HepG2 (cell line): ENCODE data around the gene RPSA. TPM values are rescaled to one million over a fixed set of nuclear protein-coding genes. Genes with fewer than 3 reads are reported as not detected.

Experiments
- EP300 ChIP-seq, 3 experiments: sonication (generic) in 1 of 3; formaldehyde crosslinking in 1 of 3; IDR thresholded peaks; 2 replicates each; pipeline versions ENCODE4 v1.5.1 to v1.6.1; 2011 to 2020; ENCODE audit warnings: low read depth in 2 of 3, low read length in 2 of 3, borderline replicate concordance in 1 of 3, improper control_type of control experiment in 1 of 3, mild to moderate bottlenecking in 1 of 3, missing genetic modification reagents in 1 of 3, moderate library complexity in 1 of 3
- FOXC1 ChIP-seq: sonication (generic); formaldehyde crosslinking; IDR thresholded peaks from 2 replicates; pipeline ENCODE4 v1.8.0; 2022; ENCODE audit warnings: mild to moderate bottlenecking, missing genetic modification reagents, borderline replicate concordance
- GATA4 ChIP-seq: sonication (generic); IDR thresholded peaks from 2 replicates; pipeline ENCODE4 v1.6.1; 2016; ENCODE audit warnings: antibody characterized with exemption, low read depth, borderline replicate concordance
- NFYB ChIP-seq: sonication (generic); formaldehyde crosslinking; IDR thresholded peaks from 2 replicates; pipeline ENCODE4 v1.4.0; 2020; ENCODE audit warnings: missing genetic modification reagents
- NR0B2 ChIP-seq: sonication (generic); formaldehyde crosslinking; IDR thresholded peaks from 2 replicates; pipeline ENCODE4 v1.4.0; 2020; ENCODE audit warnings: mild to moderate bottlenecking, missing genetic modification reagents
- RXRB ChIP-seq: IDR thresholded peaks from 2 replicates; pipeline ENCODE4 v1.6.1; 2016; ENCODE audit warnings: borderline replicate concordance, missing genetic modification reagents, missing compliant biosample characterization
- SRSF1 ChIP-seq: fragments of 200-400 bp; formaldehyde crosslinking; optimal IDR thresholded peaks from 2 replicates; pipeline ENCODE3; 2017; ENCODE audit warnings: mild to moderate bottlenecking, low read depth, low read length, moderate library complexity
- SRSF4 ChIP-seq: fragments of 200-400 bp; formaldehyde crosslinking; IDR thresholded peaks from one replicate; pipeline ENCODE4 v1.6.1; 2018; ENCODE audit warnings: mild to moderate bottlenecking, low read depth, low read length, moderate library complexity; ENCODE audit not compliant: poor library complexity, severe bottlenecking
- ZHX2 ChIP-seq, 2 experiments: sonication (generic) in 1 of 2; formaldehyde crosslinking in 1 of 2; IDR thresholded peaks; 2 replicates each; pipeline versions ENCODE4 v1.6.1 to v1.9.0; 2014 to 2022; ENCODE audit warnings: antibody characterized with exemption in 1 of 2, borderline replicate concordance in 1 of 2, inconsistent platforms in 1 of 2, low read depth in 1 of 2, missing genetic modification reagents in 1 of 2
- ZNF138 ChIP-seq: sonication (generic); formaldehyde crosslinking; IDR thresholded peaks from 2 replicates; pipeline ENCODE4 v1.5.0; 2020; ENCODE audit warnings: mild to moderate bottlenecking, low read depth, missing genetic modification reagents
- ZNF263 ChIP-seq: sonication (generic); formaldehyde crosslinking; IDR thresholded peaks from 2 replicates; pipeline ENCODE4 v1.4.0; 2020; ENCODE audit warnings: missing genetic modification reagents
- ZNF354B ChIP-seq: sonication (generic); formaldehyde crosslinking; IDR thresholded peaks from 2 replicates; pipeline ENCODE4 v1.8.0; 2022; ENCODE audit warnings: mild to moderate bottlenecking, missing genetic modification reagents
- polyA plus RNA-seq, 8 experiments: library from polyadenylated mRNA; depleted of rRNA in 3 of 8; stranded (reverse) in 7 of 8; unstranded in 1 of 8; fragments of >200 nt; fragmentation: Illumina TruSeq in 4 of 8; extraction: Trizol in 4 of 8; gene quantifications; 2 replicates each; pipeline versions ENCODE4 v1.2.1 to v1.2.3, GENCODE V29; 2011 to 2016; ENCODE audit warnings: low read depth in 4 of 8, missing spikeins in 1 of 8, mixed read lengths in 1 of 8; ENCODE audit not compliant: insufficient read depth in 1 of 8
- total RNA-seq, 5 experiments: library from RNA; depleted of rRNA; stranded (reverse); fragments of >200 nt; fragmentation: Illumina TruSeq; extraction: Trizol; gene quantifications; 2 replicates each; pipeline ENCODE4 v1.2.3, GENCODE V29; 2016; ENCODE audit warnings: low read depth in 1 of 5
- TF ChIP-seq, protein P1 (sequence below): sonication (generic); formaldehyde crosslinking; IDR thresholded peaks from 2 replicates; pipeline ENCODE4 v1.9.0; 2022; ENCODE audit warnings: low read depth, missing genetic modification reagents
- TF ChIP-seq, protein P2 (sequence below): sonication (generic); formaldehyde crosslinking; IDR thresholded peaks from 2 replicates; pipeline ENCODE4 v1.5.0; 2020; ENCODE audit warnings: mild to moderate bottlenecking, missing genetic modification reagents, borderline replicate concordance

The RPSA gene
- total and polyA plus RNA-seq, 2 of the 13 experiments (the other 11 are each of a cell fraction or from before 2014, with no cell fraction given) = 1,683 to 3,226 TPM

DNA sequence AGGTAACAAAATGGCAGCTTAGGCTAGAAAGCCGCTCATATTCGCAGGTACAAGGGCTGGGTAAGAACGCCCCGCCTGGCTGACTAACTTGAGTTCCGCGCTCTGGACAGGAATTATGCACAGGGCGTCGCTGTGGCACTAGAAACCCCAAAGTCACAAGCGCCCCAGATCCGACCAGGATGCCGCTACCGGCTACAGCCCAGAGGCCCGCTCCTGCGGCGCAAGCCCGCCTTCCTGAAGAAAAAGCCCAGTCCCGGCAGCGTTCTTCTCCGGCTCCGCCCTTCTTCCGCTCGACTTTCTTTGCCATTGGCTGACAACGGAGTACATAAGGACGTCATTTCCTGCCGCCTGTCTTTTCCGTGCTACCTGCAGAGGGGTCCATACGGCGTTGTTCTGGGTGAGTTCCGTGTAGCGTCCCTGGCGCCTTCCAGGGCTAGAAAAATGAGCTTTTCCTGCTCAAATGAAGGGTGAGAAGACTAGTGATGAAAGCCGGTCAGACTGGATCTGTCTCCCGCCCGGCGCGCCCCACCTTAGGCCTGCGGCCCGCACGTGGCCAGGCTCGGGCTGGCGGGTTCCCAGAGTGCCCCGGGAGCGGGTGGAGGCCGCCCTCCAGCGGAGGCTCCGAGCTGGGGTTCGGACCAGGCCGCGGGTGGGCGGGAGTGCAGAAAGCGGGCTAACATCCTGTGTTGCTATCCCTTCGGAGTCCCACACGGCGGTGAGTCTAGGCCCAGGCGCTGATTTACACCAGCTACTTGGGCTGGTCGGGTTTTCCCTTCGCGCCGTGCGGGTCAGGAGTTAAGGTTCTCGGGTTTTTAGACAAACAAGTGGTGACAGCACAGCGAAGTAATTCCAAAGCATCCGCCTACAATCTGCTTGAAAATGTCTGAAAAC lies at the start of gene RPSA (continued):
- TF ChIP-seq GATA4 = peak; percentile 63; the same call in 1 of the 2 replicates
- peak; percentile 86 for TF ChIP-seq NFYB (CRISPR knock-in tag)
- peak; percentile 88 for TF ChIP-seq ZNF138 (CRISPR knock-in tag)
- peak; percentile 81 for TF ChIP-seq SRSF1
- TF ChIP-seq RXRB (CRISPR knock-in tag) = peak; percentile 56
- TF ChIP-seq ZNF263 (CRISPR knock-in tag) = peak; percentile 65; the same call in 1 of the 2 replicates
- peak; percentile 92 for TF ChIP-seq FOXC1 (CRISPR knock-in tag)
- TF ChIP-seq ZNF354B (CRISPR knock-in tag) = 0 out of 2 replicates have a peak, but pooled peaks have one; percentile 79
- TF ChIP-seq SRSF4 = no peak
- TF ChIP-seq, protein P1, sequence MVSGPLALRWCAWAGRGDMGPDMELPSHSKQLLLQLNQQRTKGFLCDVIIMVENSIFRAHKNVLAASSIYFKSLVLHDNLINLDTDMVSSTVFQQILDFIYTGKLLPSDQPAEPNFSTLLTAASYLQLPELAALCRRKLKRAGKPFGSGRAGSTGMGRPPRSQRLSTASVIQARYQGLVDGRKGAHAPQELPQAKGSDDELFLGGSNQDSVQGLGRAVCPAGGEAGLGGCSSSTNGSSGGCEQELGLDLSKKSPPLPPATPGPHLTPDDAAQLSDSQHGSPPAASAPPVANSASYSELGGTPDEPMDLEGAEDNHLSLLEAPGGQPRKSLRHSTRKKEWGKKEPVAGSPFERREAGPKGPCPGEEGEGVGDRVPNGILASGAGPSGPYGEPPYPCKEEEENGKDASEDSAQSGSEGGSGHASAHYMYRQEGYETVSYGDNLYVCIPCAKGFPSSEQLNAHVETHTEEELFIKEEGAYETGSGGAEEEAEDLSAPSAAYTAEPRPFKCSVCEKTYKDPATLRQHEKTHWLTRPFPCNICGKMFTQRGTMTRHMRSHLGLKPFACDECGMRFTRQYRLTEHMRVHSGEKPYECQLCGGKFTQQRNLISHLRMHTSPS (CRISPR knock-in tag) = peak; percentile 54; the same call in 1 of the 2 replicates
- TF ChIP-seq, protein P2, sequence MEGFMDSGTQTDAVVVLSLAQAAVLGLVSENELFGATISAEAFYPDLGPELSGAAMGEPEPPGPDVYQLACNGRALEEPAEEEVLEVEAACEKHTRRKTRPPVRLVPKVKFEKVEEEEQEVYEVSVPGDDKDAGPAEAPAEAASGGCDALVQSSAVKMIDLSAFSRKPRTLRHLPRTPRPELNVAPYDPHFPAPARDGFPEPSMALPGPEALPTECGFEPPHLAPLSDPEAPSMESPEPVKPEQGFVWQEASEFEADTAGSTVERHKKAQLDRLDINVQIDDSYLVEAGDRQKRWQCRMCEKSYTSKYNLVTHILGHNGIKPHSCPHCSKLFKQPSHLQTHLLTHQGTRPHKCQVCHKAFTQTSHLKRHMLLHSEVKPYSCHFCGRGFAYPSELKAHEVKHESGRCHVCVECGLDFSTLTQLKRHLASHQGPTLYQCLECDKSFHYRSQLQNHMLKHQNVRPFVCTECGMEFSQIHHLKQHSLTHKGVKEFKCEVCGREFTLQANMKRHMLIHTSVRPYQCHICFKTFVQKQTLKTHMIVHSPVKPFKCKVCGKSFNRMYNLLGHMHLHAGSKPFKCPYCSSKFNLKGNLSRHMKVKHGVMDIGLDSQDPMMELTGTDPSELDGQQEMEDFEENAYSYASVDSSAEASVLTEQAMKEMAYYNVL = no peak; the same call in 1 of the 2 replicates
- TF ChIP-seq EP300 (IDR thresholded peaks at IDR 0.05; ENCODE audit: low read depth in 2 of 2, low read length in 2 of 2) = no peak
- no peak for TF ChIP-seq EP300 (CRISPR knock-in tag; IDR thresholded peaks at IDR 0.05; ENCODE audit: borderline replicate concordance)
- peak; percentile 93 for TF ChIP-seq NR0B2
- no peak for TF ChIP-seq ZHX2 (IDR thresholded peaks at IDR 0.05; ENCODE audit: low read depth)
- TF ChIP-seq ZHX2 (CRISPR knock-in tag; IDR thresholded peaks at IDR 0.05; ENCODE audit: borderline replicate concordance) = peak; percentile 60; the same call in 1 of the 2 replicates
